ENCODE measurements around the gene GMDS.

Gene GMDS

DNA sequence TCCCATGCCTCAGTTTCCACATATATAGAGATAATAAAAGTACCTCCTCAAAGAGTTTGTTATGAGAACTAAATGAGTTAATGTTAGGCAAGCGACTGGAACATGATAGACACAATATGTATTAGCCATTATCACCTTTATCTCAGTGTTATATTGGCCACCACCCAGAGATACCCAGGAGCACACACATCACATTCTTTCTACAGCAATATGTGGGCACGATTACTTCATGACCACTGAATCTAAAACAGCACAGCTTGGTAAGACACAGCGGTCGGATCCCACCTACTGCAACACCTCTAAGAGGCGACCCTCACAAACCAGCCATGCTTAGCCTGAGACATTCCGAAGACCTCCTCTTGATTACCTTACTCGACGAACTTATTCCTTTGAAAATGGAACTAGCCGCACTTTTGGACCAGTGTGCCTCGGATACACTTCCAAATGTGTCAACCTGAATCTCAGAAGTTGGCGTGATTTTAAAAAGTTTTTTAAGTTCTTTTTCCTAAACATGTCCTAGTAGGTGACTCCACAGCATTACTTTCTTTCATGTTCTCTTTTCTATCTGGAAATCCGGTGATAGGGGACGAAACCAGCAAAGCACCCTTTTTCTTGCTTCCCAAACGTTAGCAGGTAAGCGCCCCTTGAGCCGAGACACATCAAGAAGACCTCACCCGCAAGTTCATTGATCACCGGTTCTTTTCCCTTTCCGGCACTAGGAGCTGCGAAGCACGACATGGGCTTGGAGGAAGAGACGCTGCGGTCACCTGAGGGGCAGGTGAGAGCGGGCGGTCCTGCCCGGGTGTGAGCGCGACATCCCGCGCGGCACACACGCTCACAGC is 923 bp downstream of the GMDS start:
- H3K27ac ChIP-seq, result peak overlapping the region; percentile 76
- no peak for DNase-seq (ENCODE audit: low read depth, low spot score)

DNA sequence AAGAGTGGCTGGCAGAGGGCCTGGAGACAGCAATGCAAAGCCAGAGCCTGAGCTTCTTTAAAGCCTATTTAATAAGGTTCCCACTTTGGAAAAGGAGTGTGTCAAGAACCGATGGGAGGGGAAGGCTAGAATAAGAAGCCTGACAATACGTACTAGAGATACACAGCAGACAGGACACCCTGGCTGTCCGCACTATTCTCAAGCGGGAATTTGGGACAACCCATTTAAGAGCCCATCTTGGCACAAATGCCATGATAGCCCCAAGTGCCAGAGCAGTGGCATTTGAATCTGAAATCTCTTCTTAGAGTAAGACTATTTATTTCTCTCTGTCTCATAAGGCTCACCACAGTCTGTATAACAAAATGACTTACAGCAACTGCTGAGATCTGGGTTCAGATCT is 3.1 kb downstream of the GMDS start:
- H3K27ac ChIP-seq, result no peak overlapping the region
- DNase-seq (ENCODE audit: low read depth, low spot score), result no peak

DNA sequence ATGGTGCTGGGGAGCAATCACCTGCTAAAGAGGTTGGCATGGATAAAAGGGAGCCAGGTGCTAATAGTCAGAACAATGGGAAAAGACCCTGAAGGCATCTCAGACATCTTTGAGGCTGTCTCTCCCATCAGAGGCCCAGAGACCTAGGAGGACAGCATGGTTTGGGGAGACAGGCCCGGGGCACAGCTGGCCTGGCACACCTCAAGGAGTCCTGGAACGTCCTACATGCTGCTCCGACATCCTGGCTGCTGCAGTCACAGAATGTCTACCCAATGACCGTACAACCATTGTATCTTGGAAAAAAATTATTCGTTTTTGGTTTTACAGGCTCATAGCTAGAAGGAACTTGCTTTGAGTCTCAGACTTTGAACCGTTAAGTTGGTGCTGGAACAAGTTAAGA is 4.4 kb downstream of the GMDS start:
- DNase-seq (ENCODE audit: low read depth, low spot score), result no peak
- H3K27ac ChIP-seq, result no peak overlapping the region

DNA sequence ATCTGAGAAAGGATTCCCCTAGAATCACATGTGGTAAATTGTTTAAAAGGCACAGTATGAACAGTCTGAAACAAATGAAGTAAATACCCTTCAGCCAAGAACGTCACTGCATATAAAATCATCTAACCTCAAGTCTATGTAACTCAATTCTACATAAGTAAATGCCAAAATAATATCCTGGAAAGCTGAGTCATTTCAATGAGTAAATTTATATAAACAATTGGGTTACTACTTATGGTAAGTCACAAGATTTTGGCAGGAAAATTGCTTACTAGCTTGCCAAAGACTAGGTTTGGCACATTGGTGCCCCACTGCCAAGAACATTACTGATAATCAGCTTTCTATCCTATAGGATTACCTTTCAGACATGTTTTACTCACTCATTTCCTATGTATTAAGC is 8.4 kb downstream of the GMDS start:
- peak; percentile 78 for DNase-seq (ENCODE audit: low read depth, low spot score)
- H3K27ac ChIP-seq, result peak overlapping the region; percentile 2

DNA sequence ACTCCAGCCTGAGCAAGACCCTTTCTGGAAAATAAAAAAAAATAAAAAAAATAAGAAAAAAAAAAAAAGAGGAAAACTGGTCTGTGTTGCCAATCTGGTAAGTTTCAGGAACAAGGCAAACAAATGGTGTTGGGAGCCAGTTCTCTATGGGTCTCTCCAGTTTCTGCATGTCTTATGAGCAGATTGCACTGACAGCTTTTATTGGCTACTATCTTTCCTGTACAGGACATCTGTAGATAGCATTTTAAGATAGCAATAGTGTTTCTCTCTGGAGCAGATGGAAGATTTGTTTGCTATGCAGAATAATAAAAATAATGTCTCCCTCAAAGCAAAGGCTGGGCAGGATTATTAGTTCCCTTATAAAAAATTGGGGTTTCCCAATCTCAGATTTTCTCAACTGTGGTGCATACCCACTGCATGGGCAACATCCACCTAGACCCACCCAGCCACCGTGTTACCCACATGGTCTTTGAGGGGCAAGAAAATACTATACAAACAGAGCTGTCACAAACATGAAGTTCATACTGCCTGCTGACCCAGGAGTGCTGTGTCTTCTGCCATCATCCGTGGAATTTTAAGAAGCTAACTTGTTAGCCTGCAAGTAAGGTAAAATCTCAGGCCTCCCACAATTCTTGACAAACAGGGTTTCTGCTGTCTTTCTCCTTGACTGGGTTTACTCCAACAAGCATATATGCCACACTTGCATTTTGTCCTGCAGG is 9.5 kb downstream of the GMDS start:
- no peak for DNase-seq (ENCODE audit: low read depth, low spot score)
- H3K27ac ChIP-seq, result no peak overlapping the region

DNA sequence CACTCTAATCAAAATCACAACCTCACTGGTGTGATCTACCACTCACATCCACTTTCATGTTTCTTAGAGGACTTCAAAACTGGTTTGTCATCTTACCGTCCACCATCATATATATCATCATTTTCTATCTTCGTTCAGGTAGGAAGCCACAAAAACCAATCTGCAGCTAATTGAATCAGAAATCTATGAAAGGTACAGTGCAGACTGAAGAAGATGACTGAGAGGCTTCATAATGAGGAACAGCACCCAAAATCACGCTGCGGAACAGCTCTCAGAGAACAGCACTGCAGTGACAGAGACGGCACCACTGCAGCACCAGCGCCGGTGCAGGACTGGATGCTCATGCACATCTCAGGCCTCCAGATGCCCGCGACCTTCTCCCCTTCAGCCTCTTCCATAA is 13.0 kb downstream of the GMDS start:
- DNase-seq (ENCODE audit: low read depth, low spot score), result no peak
- H3K27ac ChIP-seq, result no peak overlapping the region

DNA sequence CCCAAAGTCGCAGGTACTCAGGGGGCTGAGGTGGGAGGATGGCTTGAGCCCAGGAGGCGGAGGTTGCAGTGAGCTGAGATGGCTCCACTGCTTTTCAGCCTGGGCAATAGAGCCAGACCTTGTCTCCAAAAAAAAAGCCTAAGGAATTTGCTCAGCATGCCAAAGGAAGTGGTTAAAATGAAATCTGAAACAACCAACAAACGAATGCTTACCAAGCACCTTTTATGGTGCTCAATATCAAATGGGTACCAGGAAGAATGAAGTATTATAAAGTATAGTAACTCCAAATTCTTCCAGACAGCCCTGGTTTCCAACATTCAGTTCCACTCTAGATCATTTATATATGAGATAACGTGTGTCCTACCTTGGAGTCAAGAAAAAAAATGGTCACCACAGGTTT is 14.0 kb downstream of the GMDS start:
- H3K27ac ChIP-seq, result no peak overlapping the region
- DNase-seq (ENCODE audit: low read depth, low spot score), result no peak

DNA sequence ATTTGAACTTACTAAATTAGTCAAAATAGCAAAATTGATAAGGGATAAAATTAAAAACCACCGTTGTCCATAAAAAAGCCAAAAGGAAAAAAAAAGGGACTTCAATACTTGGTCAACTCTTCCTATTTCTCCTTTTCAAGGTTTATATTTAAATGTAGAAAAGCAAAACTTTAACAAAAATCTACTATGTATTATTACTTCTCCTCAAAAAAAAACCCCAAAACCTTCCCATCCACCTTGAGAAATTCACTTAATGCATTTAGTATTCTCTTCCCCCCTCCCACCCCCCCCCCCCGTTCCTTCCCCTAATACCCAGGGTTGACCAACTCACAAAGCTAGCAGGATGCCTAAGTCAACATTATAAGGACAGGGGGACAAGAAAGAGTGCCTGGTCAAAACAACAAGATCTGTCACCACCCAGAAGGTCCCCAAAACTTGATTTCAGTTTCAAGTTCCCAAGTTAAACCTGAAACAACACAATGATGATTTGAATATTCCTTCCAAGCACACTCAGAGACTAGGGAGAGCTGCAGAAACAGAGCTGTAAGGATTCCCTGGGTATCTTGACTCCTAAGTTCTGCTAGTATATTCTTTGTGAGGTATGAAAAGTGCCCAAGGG is 14.6 kb downstream of the GMDS start:
- H3K27ac ChIP-seq, result no peak overlapping the region
- DNase-seq (ENCODE audit: low read depth, low spot score), result no peak

DNA sequence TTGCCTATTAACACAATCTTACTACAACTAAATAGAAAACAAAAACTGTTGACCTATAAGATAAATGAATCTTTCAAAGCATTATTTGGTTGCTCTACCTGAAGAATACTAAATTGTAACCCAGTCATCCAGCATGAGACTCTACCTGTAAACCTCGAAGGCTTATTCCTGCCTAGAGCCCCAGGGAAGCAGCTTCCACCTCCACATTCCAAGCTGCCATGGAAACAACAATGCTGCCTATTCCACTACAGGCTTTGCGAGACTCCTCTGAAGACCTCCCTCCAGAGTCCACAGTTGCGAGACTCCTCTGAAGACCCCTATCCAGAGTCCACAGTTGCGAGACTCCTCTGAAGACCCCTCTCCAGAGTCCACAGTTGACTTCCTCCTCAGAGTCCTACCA is 15.7 kb downstream of the GMDS start:
- DNase-seq (ENCODE audit: low read depth, low spot score), result no peak
- no peak overlapping the region for H3K27ac ChIP-seq

DNA sequence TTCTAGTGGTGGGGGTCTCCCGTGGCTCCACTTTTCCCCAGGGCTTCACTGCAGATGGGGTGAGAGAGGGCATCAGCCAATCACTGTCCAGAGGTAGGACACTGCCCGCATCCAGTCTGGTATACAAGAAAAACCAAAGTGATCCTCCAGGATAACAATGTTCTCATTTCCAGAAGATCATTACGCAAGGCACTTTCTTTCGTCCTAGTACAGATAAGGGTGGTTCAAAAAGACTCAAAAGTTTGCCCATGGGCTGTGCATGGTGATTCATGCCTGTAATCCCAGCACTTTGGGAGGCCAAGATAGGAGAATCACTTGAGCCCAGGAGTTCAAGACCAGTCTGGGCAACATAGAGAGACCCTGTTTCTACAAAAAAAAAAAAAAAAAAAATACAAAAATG is 16.4 kb downstream of the GMDS start:
- no peak for DNase-seq (ENCODE audit: low read depth, low spot score)
- no peak overlapping the region for H3K27ac ChIP-seq

DNA sequence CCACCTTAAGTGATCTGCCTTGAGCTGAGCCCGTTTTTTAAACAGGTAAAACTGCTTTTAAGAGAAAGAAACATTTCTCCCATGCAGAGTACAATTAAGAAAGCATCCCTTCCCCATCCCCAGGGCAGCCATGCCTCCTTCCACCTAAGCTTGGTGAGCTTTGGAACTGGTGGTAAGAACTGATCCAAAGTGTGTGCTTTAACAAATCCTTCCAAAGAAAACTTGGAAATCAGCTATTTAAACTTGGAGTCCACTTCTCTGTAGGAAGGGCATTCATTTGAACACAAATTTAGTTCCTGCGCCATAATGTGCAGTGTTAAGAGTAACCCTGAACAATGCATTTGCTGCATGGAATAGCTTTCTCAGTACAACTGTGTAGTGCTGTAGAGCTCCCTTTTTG is 17.0 kb downstream of the GMDS start:
- no peak overlapping the region for H3K27ac ChIP-seq
- DNase-seq (ENCODE audit: low read depth, low spot score), result no peak

DNA sequence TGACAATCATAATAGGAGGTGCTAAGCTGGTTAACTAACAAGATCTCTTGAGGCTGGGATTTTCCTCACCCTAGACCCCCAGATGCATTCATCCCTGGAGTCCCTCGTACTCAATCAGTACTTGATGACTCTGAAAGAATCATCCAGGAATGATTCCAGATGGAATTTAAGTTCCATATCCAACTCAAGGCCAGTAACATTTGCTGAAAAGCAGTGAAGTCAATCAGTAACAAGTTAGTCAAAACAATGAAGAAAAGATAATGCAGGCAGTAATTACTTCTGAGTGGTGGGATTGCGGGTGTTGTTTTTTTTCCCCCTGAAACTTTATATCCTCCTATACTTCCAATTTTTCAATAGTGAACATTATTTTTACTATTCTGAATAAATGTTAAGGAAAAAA is 18.6 kb downstream of the GMDS start:
- no peak overlapping the region for H3K27ac ChIP-seq
- no peak for DNase-seq (ENCODE audit: low read depth, low spot score)

DNA sequence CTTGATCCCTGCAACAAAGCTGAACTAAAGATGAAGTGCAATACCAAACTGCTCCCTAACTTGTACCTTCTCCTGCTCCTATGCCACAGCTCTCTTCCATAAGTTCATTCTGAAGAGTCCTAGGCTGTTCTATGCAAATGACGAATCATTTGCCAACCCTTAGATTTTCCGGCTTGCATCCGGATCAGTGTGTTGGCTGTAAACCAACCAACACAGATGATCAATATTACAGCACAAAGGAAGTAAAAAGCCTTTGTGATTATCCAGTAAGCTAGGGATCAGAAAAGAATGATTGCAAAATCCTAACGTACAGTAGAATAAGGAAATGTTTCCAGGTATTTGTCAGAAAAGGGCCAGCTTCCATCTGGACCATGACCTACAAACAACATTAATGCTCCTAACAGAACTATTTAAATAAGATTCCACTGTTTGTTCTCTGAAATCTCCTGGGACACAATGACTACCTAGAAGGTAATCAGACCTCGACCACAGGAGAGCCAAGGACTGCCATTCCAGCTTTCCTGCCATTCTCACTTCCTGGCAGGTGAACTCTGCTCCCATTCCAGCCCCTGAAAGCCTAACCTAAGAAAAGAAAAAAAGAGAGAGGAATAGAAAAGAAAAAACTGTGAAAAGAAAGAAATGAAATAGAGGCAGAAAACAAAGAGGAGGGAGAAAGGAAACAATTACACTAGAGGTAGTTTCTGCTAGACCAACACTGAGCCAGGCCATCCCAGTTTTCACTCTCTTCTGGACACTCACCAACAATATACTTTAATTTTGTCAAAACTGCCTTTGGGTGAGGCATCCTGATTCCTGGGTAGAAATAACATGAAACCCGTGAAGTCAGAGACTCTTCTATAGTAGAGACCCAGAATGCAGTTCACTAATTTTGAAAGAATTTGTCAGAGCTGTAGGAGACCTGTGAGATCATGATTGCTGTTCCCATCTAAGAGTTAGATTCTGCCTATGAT is 19.7 kb downstream of the GMDS start:
- no peak for DNase-seq (ENCODE audit: low read depth, low spot score)

DNA sequence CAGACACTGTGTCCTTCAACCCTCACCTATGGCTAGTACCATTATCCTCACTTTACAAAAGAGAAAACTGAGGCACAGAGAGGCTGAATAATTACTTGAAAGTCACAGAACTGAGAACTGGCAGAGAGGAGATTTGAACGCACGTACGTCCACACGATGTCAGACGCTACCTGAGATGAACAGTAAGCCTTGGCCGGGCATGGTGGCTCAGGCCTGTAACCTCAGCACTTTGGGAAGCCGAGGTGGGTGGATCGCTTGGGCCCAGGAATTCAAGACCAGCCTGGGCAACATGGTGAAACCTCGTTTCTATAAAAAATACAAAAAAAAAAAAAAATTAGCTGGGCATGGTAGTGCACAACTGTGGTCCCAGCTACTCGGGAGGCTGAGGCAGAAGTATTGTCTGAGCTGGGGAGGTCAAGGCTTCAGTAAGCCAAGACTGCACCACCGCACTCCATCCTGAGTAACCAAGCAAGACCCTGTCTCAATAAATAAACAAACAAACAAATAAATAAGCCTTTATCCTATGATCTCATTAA is 20.5 kb downstream of the GMDS start:
- DNase-seq (ENCODE audit: low read depth, low spot score), result no peak
- H3K27ac ChIP-seq, result no peak overlapping the region

More for the DNA sequence above, 19.7 kb downstream of the GMDS start:
- peak overlapping the region; percentile 26 for H3K27ac ChIP-seq

DNA sequence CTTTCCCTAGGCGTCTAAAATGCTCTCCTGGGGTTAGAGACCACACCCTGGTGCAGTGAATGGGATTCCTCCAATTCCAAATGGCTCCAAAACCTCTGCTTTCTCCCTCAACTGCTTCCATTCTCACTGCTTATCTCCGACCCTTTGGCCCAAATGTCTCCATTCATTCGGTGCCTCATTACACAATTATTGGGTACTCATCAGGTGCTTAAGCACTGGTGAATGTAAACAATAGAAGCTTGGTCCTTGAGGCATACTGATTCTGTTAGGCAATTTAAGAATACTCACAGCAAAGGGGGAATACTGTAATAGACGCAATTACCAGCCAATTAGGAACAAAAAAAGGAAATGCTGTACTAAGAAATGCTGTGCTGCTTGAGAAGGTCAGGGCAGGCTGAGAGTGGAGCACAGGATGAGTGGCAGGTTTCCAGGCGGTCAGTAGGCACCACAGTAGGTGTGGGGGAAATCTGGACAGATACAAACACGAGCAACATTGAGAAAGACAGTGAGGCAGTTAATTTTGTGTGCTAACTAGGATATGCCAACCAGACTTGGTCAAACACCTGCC is 23.0 kb downstream of the GMDS start:
- DNase-seq (ENCODE audit: low read depth, low spot score), result no peak
- H3K27ac ChIP-seq, result no peak overlapping the region

DNA sequence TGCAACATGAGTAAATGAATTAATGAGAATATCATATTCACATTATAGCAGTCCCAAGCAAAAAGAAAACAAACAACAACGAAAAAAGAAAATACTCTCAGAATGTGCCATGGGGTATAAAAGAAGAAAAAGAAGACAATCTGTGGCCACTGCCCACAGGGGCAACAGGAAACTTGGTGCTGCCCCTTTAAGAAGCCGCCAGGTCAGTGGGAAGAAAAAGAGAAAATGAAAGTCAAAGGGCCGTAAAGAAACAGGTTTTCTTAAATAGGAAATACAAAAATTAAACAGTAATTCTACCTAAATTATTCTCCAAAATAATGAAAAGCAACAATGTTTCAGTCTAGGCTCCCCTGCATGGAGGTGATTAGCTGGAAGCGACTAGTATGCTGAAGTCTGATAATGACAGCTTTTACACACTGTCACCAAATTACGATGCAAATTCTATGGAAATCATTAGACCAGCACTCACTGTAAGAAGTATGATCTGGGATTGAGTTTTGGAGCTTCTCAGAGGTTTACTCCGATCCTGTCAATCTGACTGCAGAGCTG is 23.6 kb downstream of the GMDS start:
- H3K27ac ChIP-seq, result no peak overlapping the region
- DNase-seq (ENCODE audit: low read depth, low spot score), result no peak

DNA sequence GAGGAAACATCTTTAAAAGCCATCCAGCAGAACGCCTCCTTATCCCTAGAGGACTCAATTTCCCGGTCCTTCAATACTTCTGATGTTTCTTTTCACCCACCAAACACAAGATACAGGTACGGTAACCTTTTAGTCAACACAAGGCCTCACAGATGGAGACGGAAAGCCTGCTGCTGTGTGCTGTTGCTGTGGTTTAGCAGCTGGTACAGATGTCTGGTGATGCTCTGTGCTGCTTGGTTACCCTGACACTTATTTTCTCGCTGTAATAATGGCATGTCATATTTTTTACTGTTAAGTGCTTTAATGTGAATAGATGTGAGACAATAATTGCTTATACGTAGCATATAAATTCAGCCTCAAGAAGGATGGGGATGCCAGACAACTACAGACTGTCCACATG is 25.3 kb downstream of the GMDS start:
- H3K27ac ChIP-seq, result no peak overlapping the region
- no peak for DNase-seq (ENCODE audit: low read depth, low spot score)

DNA sequence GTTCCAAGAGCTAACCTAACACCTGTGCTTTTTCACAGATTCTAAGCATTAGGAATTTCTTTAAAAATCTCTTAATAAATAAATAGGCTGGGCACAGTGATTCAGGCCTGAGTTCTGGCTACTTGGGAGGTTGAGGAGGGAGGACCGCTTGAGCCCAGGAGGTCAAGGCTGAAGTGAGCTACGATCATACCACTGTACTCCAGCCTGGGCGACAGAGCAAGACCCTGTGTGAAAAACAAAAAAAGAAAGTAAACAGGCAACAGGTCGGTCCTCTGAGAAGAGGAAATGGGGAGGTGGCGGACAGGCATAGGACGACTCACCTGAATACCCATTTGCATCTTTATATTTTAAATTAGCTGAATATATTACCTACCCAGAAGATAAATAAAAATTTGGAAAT is 26.5 kb downstream of the GMDS start:
- no peak for DNase-seq (ENCODE audit: low read depth, low spot score)
- H3K27ac ChIP-seq, result no peak overlapping the region

DNA sequence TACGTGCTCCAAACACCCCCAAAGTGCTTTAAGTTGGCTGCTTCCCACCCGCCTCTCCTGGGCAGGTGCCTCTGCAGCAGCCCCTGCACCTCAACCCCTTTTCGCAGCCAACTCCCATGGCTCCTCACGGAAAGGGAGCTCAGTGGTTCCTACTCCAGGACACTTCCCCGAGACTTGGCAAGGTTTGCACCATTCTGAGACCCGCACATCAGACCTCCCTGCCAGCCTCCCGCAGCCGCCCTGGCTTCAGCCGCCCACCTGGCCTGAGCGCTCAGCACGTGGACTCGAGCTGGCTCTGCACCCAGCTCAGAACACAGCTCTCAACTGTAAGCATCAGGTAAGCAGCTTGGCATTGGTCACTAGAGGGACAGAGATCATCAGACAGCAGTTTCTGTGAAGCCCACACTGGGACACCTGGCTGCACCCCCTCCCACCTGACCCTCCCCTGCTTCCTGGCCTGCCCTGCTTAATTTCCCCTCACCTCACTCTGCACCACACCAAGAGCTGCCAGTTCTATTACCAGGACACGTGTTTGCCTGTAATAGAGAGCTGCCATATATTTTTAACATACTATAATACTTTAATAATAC is 28.5 kb downstream of the GMDS start:
- no peak overlapping the region for H3K27ac ChIP-seq
- DNase-seq (ENCODE audit: low read depth, low spot score), result no peak
